Neuronal stem cell (in vitro differentiated cells): ENCODE measurements around the gene TRIM75.

ENCODE experiments used
- DNase-seq: peaks from one replicate; pipeline ENCODE4 v3.0.0-alpha.2; 2013; ENCODE audit warnings: low spot score
- H2AFZ ChIP-seq: one replicate; pipeline ENCODE4 v1.6.1; 2013; ENCODE audit warnings: mild to moderate bottlenecking, low read length, inconsistent platforms
- H2AK5ac ChIP-seq: 2 replicates; pipeline ENCODE4 v1.6.1; 2013; ENCODE audit warnings: low read depth, mild to moderate bottlenecking, inconsistent platforms, low read length, moderate library complexity, mixed read lengths
- H2BK120ac ChIP-seq: 2 replicates; pipeline ENCODE4 v1.6.1; 2013; ENCODE audit warnings: low read depth, mild to moderate bottlenecking, inconsistent platforms, low read length, moderate library complexity, mixed read lengths
- H2BK12ac ChIP-seq: one replicate; pipeline ENCODE4 v1.6.1; 2013; ENCODE audit warnings: low read length, inconsistent platforms
- H2BK15ac ChIP-seq: 2 replicates; pipeline ENCODE4 v1.6.1; 2013; ENCODE audit warnings: mild to moderate bottlenecking, low read length, inconsistent platforms, mixed read lengths
- H2BK5ac ChIP-seq: one replicate; pipeline ENCODE4 v1.6.1; 2013; ENCODE audit warnings: inconsistent platforms, mild to moderate bottlenecking, low read length, moderate library complexity
- H3K14ac ChIP-seq: one replicate; pipeline ENCODE4 v1.6.1; 2013; ENCODE audit warnings: low read length, inconsistent platforms
- H3K18ac ChIP-seq: 2 replicates; pipeline ENCODE4 v1.6.1; 2013; ENCODE audit warnings: low read length, inconsistent platforms
- H3K23ac ChIP-seq: 2 replicates; pipeline ENCODE4 v1.6.1; 2013; ENCODE audit warnings: low read depth, mild to moderate bottlenecking, mixed read lengths, low read length, inconsistent platforms; ENCODE audit not compliant: poor library complexity
- H3K27ac ChIP-seq: replicated peaks from 3 replicates; pipeline ENCODE4 v1.5.1; 2013; ENCODE audit warnings: low read length, inconsistent platforms
- H3K27me3 ChIP-seq, 3 experiments: 2 replicates each; pipeline ENCODE4 v1.6.1; 2013; ENCODE audit warnings: low read length in 3 of 3, mild to moderate bottlenecking in 2 of 3, inconsistent platforms in 1 of 3, low read depth in 1 of 3, mixed read lengths in 1 of 3, moderate library complexity in 1 of 3; ENCODE audit not compliant: control insufficient read depth in 3 of 3, insufficient read depth in 3 of 3
- H3K36me3 ChIP-seq, 2 donors: replicated peaks in 1 of 2; 2 replicates each; pipeline ENCODE4 v1.6.1; 2013; ENCODE audit warnings: low read length in 2 of 2; ENCODE audit not compliant: control insufficient read depth in 2 of 2, insufficient read depth in 2 of 2
- H3K4ac ChIP-seq: 2 replicates; pipeline ENCODE4 v1.6.1; 2013; ENCODE audit warnings: inconsistent platforms, mild to moderate bottlenecking, low read length, moderate library complexity
- H3K4me1 ChIP-seq, 2 donors: 1 replicate in 1 of 2; 2 replicates in 1 of 2; pipeline ENCODE4 v1.6.1; 2013; ENCODE audit warnings: low read length in 2 of 2, low read depth in 1 of 2; ENCODE audit not compliant: control insufficient read depth in 2 of 2, insufficient read depth in 1 of 2
- H3K4me2 ChIP-seq: one replicate; pipeline ENCODE4 v1.6.1; 2013; ENCODE audit warnings: mild to moderate bottlenecking, low read length, inconsistent platforms; ENCODE audit not compliant: insufficient read depth, poor library complexity, severe bottlenecking
- H3K4me3 ChIP-seq, 2 donors: 2 replicates each; pipeline ENCODE4 v1.5.1; 2013; ENCODE audit warnings: low read length in 2 of 2, mild to moderate bottlenecking in 2 of 2, inconsistent platforms in 1 of 2, moderate library complexity in 1 of 2
- H3K79me1 ChIP-seq: one replicate; pipeline ENCODE4 v1.6.1; 2013; ENCODE audit warnings: low read depth, mild to moderate bottlenecking, inconsistent platforms, low read length, moderate library complexity
- H3K9ac ChIP-seq: one replicate; pipeline ENCODE4 v1.6.1; 2013; ENCODE audit warnings: mild to moderate bottlenecking, low read depth, low read length, inconsistent platforms; ENCODE audit not compliant: poor library complexity
- H3K9me3 ChIP-seq, 2 donors: replicated peaks in 1 of 2; 2 replicates each; pipeline versions ENCODE3 to v1.6.1; 2013; ENCODE audit warnings: low read length in 2 of 2, mild to moderate bottlenecking in 2 of 2, inconsistent platforms in 1 of 2, low read depth in 1 of 2, mixed read lengths in 1 of 2, moderate library complexity in 1 of 2; ENCODE audit not compliant: control insufficient read depth in 2 of 2, insufficient read depth in 1 of 2
- H4K8ac ChIP-seq: one replicate; pipeline ENCODE4 v1.6.1; 2013; ENCODE audit warnings: low read depth, mild to moderate bottlenecking, inconsistent platforms, low read length, moderate library complexity
- H4K91ac ChIP-seq: one replicate; pipeline ENCODE4 v1.6.1; 2013; ENCODE audit warnings: low read length, low read depth, mild to moderate bottlenecking, inconsistent platforms; ENCODE audit not compliant: poor library complexity
- WGBS, 2 donors: extraction: QIAGEN DNeasy Blood & Tissue Kit; methylation state at CpG; one replicate each; pipeline ENCODE4 v1.1.7; 2013; ENCODE audit warnings: missing lambda C conversion rate in 2 of 2, mixed read lengths in 1 of 2; ENCODE audit not compliant: insufficient read length in 2 of 2, insufficient replicate concordance in 1 of 2; ENCODE audit errors: extremely low coverage in 2 of 2; 5-methylcytosine and 5-hydroxymethylcytosine counted together

Gene TRIM75

GRCh38 chr4:165094873-165095272 lies 41.2 kb downstream of the TRIM75 start:
- H3K23ac ChIP-seq, result no peak overlapping the region
- no peak overlapping the region for H2BK15ac ChIP-seq
- H3K36me3 ChIP-seq, result peaks cover 2 to 20% of the 10 kb centered on the region in 2 donors
- no peak overlapping the region for H2BK120ac ChIP-seq
- no peak overlapping the region for H3K14ac ChIP-seq
- H3K4ac ChIP-seq, result no peak overlapping the region
- H3K9ac ChIP-seq, result no peak overlapping the region
- H3K79me1 ChIP-seq, result peaks cover 1% of the 10 kb centered on the region
- no peak overlapping the region for H2BK12ac ChIP-seq
- H3K4me3 ChIP-seq, result no peak overlapping the region
- no peak overlapping the region for H3K4me2 ChIP-seq
- no peak overlapping the region for H4K91ac ChIP-seq
- H2AFZ ChIP-seq, result no peak overlapping the region
- H3K27ac ChIP-seq, result no peak overlapping the region
- no peak for DNase-seq
- no peaks in the 10 kb centered on the region for H3K9me3 ChIP-seq
- no peak overlapping the region for H2AK5ac ChIP-seq
- H3K18ac ChIP-seq, result no peak overlapping the region
- no peaks in the 10 kb centered on the region for H3K27me3 ChIP-seq
- no peak overlapping the region for H2BK5ac ChIP-seq
- H3K4me1 ChIP-seq, result no peaks in the 10 kb centered on the region
- no peak overlapping the region for H4K8ac ChIP-seq
- no CpG with 5 or more reads among the region's 3 CpGs for WGBS, 2 donors

- Histone ChIP-seq H4K8ac (no peak overlapping the region), H3K27me3 (no peaks in the 10 kb centered on the region), H3K4me2 (no peak overlapping the region), H3K4me1 (no peaks in the 10 kb centered on the region), H2BK120ac (no peak overlapping the region), H2BK15ac (no peak overlapping the region), H3K23ac (no peak overlapping the region), H3K4me3 (no peak overlapping the region), H3K27ac (no peak overlapping the region), H3K9ac (no peak overlapping the region), H3K4ac (no peak overlapping the region), H3K14ac (no peak overlapping the region), H3K79me1 (peaks cover 1% of the 10 kb centered on the region), H4K91ac (no peak overlapping the region), H2AK5ac (no peak overlapping the region), H3K36me3 (peaks cover 2 to 22% of the 10 kb centered on the region in 2 donors), H2AFZ (no peak overlapping the region), H2BK12ac (no peak overlapping the region), H2BK5ac (no peak overlapping the region), H3K9me3 (no peaks in the 10 kb centered on the region), H3K18ac (no peak overlapping the region)
- DNase-seq, result no peak
- WGBS, 2 donors, result no CpG with 5 or more reads among the region's 1 CpG
Measured at GRCh38 chr4:165095291-165095690, 41.6 kb downstream of the TRIM75 start.

GRCh38 chr4:165096776-165097175 lies 43.1 kb downstream of the TRIM75 start:
- H3K36me3 ChIP-seq, result peaks cover 8 to 32% of the 10 kb centered on the region in 2 donors
- H3K27me3 ChIP-seq, result no peaks in the 10 kb centered on the region
- no peak overlapping the region for H2AK5ac ChIP-seq
- no peak overlapping the region for H2BK5ac ChIP-seq
- peak; percentile 11 for DNase-seq
- H3K27ac ChIP-seq, result no peak overlapping the region
- H4K8ac ChIP-seq, result no peak overlapping the region
- H3K23ac ChIP-seq, result no peak overlapping the region
- H3K4me1 ChIP-seq, result no peaks in the 10 kb centered on the region
- no peak overlapping the region for H3K14ac ChIP-seq
- H2BK120ac ChIP-seq, result no peak overlapping the region
- H2BK12ac ChIP-seq, result no peak overlapping the region
- no peak overlapping the region for H3K9ac ChIP-seq
- H2BK15ac ChIP-seq, result no peak overlapping the region
- no peak overlapping the region for H3K4me3 ChIP-seq
- WGBS, 2 donors, result no CpG with 5 or more reads among the region's 2 CpGs
- no peak overlapping the region for H3K18ac ChIP-seq
- H3K9me3 ChIP-seq, result no peaks in the 10 kb centered on the region
- no peak overlapping the region for H2AFZ ChIP-seq
- H3K4ac ChIP-seq, result no peak overlapping the region
- H3K4me2 ChIP-seq, result no peak overlapping the region
- H3K79me1 ChIP-seq, result no peaks in the 10 kb centered on the region
- H4K91ac ChIP-seq, result no peak overlapping the region

GRCh38 chr4:165101641-165102040 lies 48.0 kb downstream of the TRIM75 start:
- Histone ChIP-seq H3K4me1 (no peaks in the 10 kb centered on the region), H3K27me3 (no peaks in the 10 kb centered on the region), H3K36me3 (peaks cover 9 to 37% of the 10 kb centered on the region in 2 donors), H3K27ac (no peak overlapping the region), H2BK12ac (no peak overlapping the region), H3K23ac (no peak overlapping the region), H2AFZ (no peak overlapping the region), H4K8ac (no peak overlapping the region), H4K91ac (no peak overlapping the region), H2BK5ac (no peak overlapping the region), H3K9me3 (no peaks in the 10 kb centered on the region), H3K4me3 (no peak overlapping the region), H2BK15ac (no peak overlapping the region), H2AK5ac (no peak overlapping the region), H3K79me1 (no peaks in the 10 kb centered on the region), H3K4ac (no peak overlapping the region), H3K9ac (no peak overlapping the region), H3K14ac (no peak overlapping the region), H2BK120ac (no peak overlapping the region), H3K4me2 (no peak overlapping the region), H3K18ac (no peak overlapping the region)
- no CpG with 5 or more reads among the region's 3 CpGs for WGBS, 2 donors
- DNase-seq, result no peak
